Upper lobe of right lung (tissue), 1 donor: ENCODE data around the gene HIF1AN. TPM values are rescaled to one million over a fixed set of nuclear protein-coding genes. Genes with fewer than 3 reads are reported as not detected.

Source experiments
- ATAC-seq: fragments of 200-7000 bp; cut with Tn5 transposase; one replicate; pipeline ENCODE4 v1.9.1; 2020; ENCODE audit warnings: mild to moderate bottlenecking, moderate library complexity
- DNase-seq: peaks from one replicate; pipeline ENCODE4 v3.0.0-alpha.2; 2020
- H3K27ac ChIP-seq: fragments of 200-600 bp; one replicate; pipeline ENCODE4 v1.8.0; 2022
- H3K27me3 ChIP-seq: fragments of 200-600 bp; one replicate; pipeline ENCODE4 v1.8.0; 2022; ENCODE audit warnings: mild to moderate bottlenecking
- H3K36me3 ChIP-seq: fragments of 200-600 bp; one replicate; pipeline ENCODE4 v1.8.0; 2022
- H3K4me1 ChIP-seq: fragments of 200-600 bp; one replicate; pipeline ENCODE4 v1.8.0; 2022
- H3K4me3 ChIP-seq: fragments of 200-600 bp; one replicate; pipeline ENCODE4 v1.8.0; 2022; ENCODE audit warnings: mild to moderate bottlenecking
- H3K9me3 ChIP-seq: fragments of 200-600 bp; one replicate; pipeline ENCODE4 v1.8.0; 2022
- intact Hi-C: fragments of 100-400 bp; cut with DNase I; formaldehyde crosslinking; loops from one replicate; pipeline ENCODE4 v1.11.0; 2022
- total RNA-seq: library from RNA; stranded (reverse); fragmentation: NEBNext Ultra II Directional; extraction: Animal tissue kit (Norgen Biotek cat#: 25700); gene quantifications from one replicate; pipeline ENCODE4 v1.2.1, GENCODE V29; 2021
- TF ChIP-seq, protein P1 (sequence below): fragments of 200-600 bp; IDR thresholded peaks from one replicate; pipeline ENCODE4 v1.8.0; 2022; ENCODE audit warnings: antibody characterized with exemption
- donor health status: DM: no; HTN: yes; CAD: no; lungs with severe emphysema.

The HIF1AN gene
- total RNA-seq, 1 donor from 2014 or later: 36.8 TPM

DNA sequence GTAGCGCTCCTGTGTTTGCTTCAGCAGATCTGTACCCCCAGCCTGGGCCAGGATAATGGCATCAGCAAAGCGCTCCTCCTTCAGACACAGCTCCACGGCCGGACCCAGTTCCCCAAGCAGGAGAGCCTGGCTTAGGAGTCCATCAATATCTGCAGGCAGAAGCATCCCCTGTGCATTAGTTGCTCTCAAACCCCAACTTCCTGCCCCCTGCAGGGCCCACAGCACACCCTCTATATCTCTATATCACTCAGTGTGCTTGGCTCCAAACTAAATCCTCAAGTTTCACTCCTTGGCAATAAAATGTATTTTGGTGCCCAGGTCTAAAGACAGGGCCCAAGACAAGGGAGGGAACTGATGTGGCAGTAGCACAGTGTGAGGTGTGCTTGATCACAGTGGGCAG, 37.7 kb upstream of the HIF1AN start:
- intact Hi-C loops: no loop called here
- no peak overlapping the region for H3K4me3 ChIP-seq
- DNase-seq (no peak), ATAC-seq (no peak)
- H3K36me3 ChIP-seq: peaks cover 68% of the 10 kb centered on the region
- H3K9me3 ChIP-seq: no peaks in the 10 kb centered on the region
- H3K4me1 ChIP-seq: no peaks in the 10 kb centered on the region
- H3K27ac ChIP-seq: no peak overlapping the region
- H3K27me3 ChIP-seq: no peaks in the 10 kb centered on the region
- TF ChIP-seq, protein P1, sequence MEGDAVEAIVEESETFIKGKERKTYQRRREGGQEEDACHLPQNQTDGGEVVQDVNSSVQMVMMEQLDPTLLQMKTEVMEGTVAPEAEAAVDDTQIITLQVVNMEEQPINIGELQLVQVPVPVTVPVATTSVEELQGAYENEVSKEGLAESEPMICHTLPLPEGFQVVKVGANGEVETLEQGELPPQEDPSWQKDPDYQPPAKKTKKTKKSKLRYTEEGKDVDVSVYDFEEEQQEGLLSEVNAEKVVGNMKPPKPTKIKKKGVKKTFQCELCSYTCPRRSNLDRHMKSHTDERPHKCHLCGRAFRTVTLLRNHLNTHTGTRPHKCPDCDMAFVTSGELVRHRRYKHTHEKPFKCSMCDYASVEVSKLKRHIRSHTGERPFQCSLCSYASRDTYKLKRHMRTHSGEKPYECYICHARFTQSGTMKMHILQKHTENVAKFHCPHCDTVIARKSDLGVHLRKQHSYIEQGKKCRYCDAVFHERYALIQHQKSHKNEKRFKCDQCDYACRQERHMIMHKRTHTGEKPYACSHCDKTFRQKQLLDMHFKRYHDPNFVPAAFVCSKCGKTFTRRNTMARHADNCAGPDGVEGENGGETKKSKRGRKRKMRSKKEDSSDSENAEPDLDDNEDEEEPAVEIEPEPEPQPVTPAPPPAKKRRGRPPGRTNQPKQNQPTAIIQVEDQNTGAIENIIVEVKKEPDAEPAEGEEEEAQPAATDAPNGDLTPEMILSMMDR: no peak

DNA sequence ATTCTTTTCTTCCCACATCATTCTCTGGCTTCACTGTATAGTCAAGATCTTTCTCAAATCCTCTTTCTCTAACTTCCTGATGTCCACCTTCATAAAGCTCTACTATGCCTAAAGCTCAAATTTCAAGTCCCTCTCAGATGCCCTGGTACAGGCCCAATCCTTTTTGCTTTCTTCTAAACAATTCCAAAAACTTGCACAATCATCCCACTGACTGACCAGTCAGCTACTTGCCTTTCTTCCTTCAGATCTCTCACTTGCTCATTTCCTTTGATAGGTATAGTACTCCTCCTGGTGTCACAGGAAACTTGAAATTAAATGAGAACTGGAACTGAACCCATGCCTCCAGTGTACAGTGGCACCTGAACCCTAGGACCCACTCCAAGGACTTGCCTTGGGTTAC, 34.3 kb upstream of the HIF1AN start:
- TF ChIP-seq, protein P1: no peak
- intact Hi-C loops: no loop called here
- no peaks in the 10 kb centered on the region for H3K27me3 ChIP-seq

DNA sequence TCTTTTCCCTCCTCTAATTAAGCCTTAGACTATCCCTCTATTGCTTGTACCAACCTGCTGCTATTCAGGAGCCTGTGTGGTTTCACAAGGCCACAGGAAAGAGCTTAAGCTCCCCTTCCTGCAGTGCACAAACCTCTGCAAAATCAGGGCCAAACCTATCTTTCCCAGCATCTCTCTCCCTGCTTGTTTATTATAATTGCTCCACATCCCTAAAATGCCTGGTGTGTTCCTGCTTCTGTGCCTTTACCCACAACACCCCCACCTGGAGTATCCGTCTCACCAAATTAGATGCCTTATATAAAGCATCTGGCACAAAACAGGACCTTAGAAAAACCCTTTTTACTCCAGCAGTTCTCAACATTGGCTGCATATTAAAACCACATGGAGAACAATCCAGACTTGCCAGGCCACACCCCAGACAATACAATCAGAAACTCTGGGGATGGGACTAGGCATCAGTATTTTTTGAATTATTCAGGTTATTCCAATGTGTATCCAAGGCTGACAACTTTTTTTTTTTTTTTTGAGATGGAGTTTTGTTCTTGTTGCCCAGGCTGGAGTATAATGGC, 32.7 kb upstream of the HIF1AN start:
- Histone ChIP-seq H3K4me1 (no peaks in the 10 kb centered on the region), H3K4me3 (no peak overlapping the region), H3K27me3 (no peaks in the 10 kb centered on the region), H3K9me3 (no peaks in the 10 kb centered on the region), H3K27ac (no peak overlapping the region), H3K36me3 (peaks cover 68% of the 10 kb centered on the region)
- no peak for ATAC-seq
- intact Hi-C loops: no loop called here
- TF ChIP-seq, protein P1: no peak
- no peak for DNase-seq

More for the DNA sequence above, 34.3 kb upstream of the HIF1AN start:
- H3K4me3 ChIP-seq: no peak overlapping the region
- no peaks in the 10 kb centered on the region for H3K4me1 ChIP-seq
- H3K36me3 ChIP-seq: peaks cover 65% of the 10 kb centered on the region
- H3K9me3 ChIP-seq: no peaks in the 10 kb centered on the region
- H3K27ac ChIP-seq: no peak overlapping the region
- ATAC-seq: no peak
- DNase-seq: no peak

DNA sequence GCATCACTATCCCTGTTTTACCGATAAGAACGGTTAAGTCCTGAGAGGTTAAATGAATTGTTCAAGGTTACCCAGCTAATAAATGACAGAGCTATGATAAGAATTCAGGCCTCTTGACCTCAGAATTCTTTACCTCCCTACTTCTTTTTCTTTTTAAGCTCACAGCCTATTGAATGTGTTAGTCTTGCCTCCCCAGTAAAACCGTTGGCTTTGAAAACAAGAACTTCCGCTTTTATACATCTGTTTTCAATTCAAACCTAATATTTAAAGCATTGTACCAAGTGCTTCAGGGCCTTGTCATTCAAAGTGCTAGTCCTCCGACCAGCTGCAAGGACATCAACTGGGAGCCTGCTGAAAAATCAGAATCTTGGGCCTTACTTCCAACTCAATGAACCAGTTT, 31.6 kb upstream of the HIF1AN start:
- ATAC-seq (no peak), DNase-seq (no peak)
- intact Hi-C loops: no loop called here
- H3K4me1 ChIP-seq: no peaks in the 10 kb centered on the region
- H3K4me3 ChIP-seq: no peak overlapping the region
- peaks cover 57% of the 10 kb centered on the region for H3K36me3 ChIP-seq
- H3K27me3 ChIP-seq: no peaks in the 10 kb centered on the region
- no peak overlapping the region for H3K27ac ChIP-seq
- H3K9me3 ChIP-seq: no peaks in the 10 kb centered on the region
- TF ChIP-seq, protein P1: no peak

DNA sequence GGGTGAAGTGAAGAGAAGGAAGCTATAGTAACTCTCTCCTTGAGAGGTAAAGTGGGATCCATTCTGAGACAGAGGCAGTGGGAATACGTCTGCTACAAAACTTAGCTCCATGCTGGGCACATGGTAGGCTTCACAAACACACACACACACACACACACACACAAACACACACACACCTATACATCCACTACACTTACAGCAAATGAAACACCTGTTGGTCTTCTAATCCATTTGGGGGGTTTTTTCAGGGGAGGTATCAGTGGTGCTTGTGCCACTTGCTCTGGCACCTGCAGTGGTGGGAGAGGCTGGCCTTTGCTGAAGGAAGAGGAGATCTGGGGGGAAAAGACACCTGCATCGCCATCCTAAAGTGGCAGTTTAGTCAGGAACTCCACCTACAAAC, 30.6 kb upstream of the HIF1AN start:
- no peak overlapping the region for H3K27ac ChIP-seq
- no peak overlapping the region for H3K4me3 ChIP-seq
- no peak for ATAC-seq
- no peaks in the 10 kb centered on the region for H3K27me3 ChIP-seq
- no peaks in the 10 kb centered on the region for H3K9me3 ChIP-seq
- H3K36me3 ChIP-seq: peaks cover 48% of the 10 kb centered on the region
- intact Hi-C loops: no loop called here
- TF ChIP-seq, protein P1: no peak
- H3K4me1 ChIP-seq: no peaks in the 10 kb centered on the region
- no peak for DNase-seq
